Activated CD4-positive, alpha-beta T cell treated with anti-CD3 and anti-CD28 coated beads, Interleukin-2, amount 50 U/mL, for 1 hour (primary cell): ENCODE data around the gene RUNX1.

Source experiments
- DNase-seq: peaks from one replicate; pipeline ENCODE4 v3.0.0-alpha.2; 2020

The RUNX1 gene

GRCh38 chr21:34889320-34889675 is 159.8 kb downstream of the RUNX1 start:
- peak; percentile 58 for DNase-seq

GRCh38 chr21:34888569-34889319 is 160.4 kb downstream of the RUNX1 start:
- peak; percentile 63 for DNase-seq

- DNase-seq = peak; percentile 86
Measured at GRCh38 chr21:34887725-34888568, 161.2 kb downstream of the RUNX1 start.

- no peak for DNase-seq
Measured at GRCh38 chr21:34887105-34887442, 162.0 kb downstream of the RUNX1 start.

- peak; percentile 20 for DNase-seq
Measured at GRCh38 chr21:34886240-34887104, 162.6 kb downstream of the RUNX1 start.

- DNase-seq = no peak
Measured at GRCh38 chr21:34885626-34886239, 163.4 kb downstream of the RUNX1 start.

GRCh38 chr21:34885125-34885524 is 164.0 kb downstream of the RUNX1 start:
- no peak for DNase-seq

- no peak for DNase-seq
Measured at GRCh38 chr21:34884346-34884929, 164.7 kb downstream of the RUNX1 start.

GRCh38 chr21:34883491-34884271 is 165.4 kb downstream of the RUNX1 start:
- no peak for DNase-seq

GRCh38 chr21:34882719-34883131 is 166.4 kb downstream of the RUNX1 start:
- DNase-seq = no peak

GRCh38 chr21:34881839-34882371 is 167.2 kb downstream of the RUNX1 start:
- no peak for DNase-seq

GRCh38 chr21:34881421-34881820 is 167.7 kb downstream of the RUNX1 start:
- no peak for DNase-seq

GRCh38 chr21:34880401-34880800 is 168.7 kb downstream of the RUNX1 start:
- no peak for DNase-seq

- no peak for DNase-seq
Measured at GRCh38 chr21:34878940-34879339, 170.2 kb downstream of the RUNX1 start.

GRCh38 chr21:34878501-34878900 is 170.6 kb downstream of the RUNX1 start:
- no peak for DNase-seq

- no peak for DNase-seq
Measured at GRCh38 chr21:34877485-34878128, 171.5 kb downstream of the RUNX1 start.

- no peak for DNase-seq
Measured at GRCh38 chr21:34875830-34876229, 173.3 kb downstream of the RUNX1 start.

GRCh38 chr21:34874684-34875513 is 174.2 kb downstream of the RUNX1 start:
- DNase-seq = no peak

GRCh38 chr21:34871026-34871908 is 177.8 kb downstream of the RUNX1 start:
- no peak for DNase-seq
